GM18519 (cell line): Measurements from ENCODE around the gene DDX47.
"Not testable (repeated sequence)": the region's sequence is repeated elsewhere in the genome, so short reads cannot be mapped to it uniquely, and the experiment has no call there.

ENCODE experiments used
- ATAC-seq: cut with Tn5 transposase; IDR thresholded peaks from one replicate; pipeline ENCODE4 v1.9.1; 2021; ENCODE audit warnings: mild to moderate bottlenecking, moderate library complexity; ENCODE audit not compliant: unreplicated experiment, low FRiP score

Gene DDX47

GRCh38 chr12:12868477-12869235 lies 55.5 kb downstream of the DDX47 start:
- no peak for ATAC-seq

- no peak for ATAC-seq
Measured at GRCh38 chr12:12870465-12870864, 57.3 kb downstream of the DDX47 start.

- ATAC-seq: no peak
Measured at GRCh38 chr12:12871587-12872138, 58.5 kb downstream of the DDX47 start.

- no peak for ATAC-seq
Measured at GRCh38 chr12:12872139-12872933, 59.2 kb downstream of the DDX47 start.

- no peak for ATAC-seq
Measured at GRCh38 chr12:12872934-12873275, 59.8 kb downstream of the DDX47 start.

GRCh38 chr12:12874029-12874428 lies 60.9 kb downstream of the DDX47 start:
- ATAC-seq: no peak

- not testable (repeated sequence) for ATAC-seq
Measured at GRCh38 chr12:12875301-12875700, 62.2 kb downstream of the DDX47 start.

GRCh38 chr12:12877153-12877768 lies 64.1 kb downstream of the DDX47 start:
- no peak for ATAC-seq

GRCh38 chr12:12877781-12878455 lies 64.8 kb downstream of the DDX47 start:
- ATAC-seq: no peak
